Measurements from ENCODE around the gene RNFT2.

RNFT2 gene

GRCh38 chr12:116799955-116800354 lies 61.8 kb downstream of the RNFT2 start:
- DNase-seq, result no peak

GRCh38 chr12:116800918-116801317 lies 62.8 kb downstream of the RNFT2 start:
- no peak for DNase-seq

DNA sequence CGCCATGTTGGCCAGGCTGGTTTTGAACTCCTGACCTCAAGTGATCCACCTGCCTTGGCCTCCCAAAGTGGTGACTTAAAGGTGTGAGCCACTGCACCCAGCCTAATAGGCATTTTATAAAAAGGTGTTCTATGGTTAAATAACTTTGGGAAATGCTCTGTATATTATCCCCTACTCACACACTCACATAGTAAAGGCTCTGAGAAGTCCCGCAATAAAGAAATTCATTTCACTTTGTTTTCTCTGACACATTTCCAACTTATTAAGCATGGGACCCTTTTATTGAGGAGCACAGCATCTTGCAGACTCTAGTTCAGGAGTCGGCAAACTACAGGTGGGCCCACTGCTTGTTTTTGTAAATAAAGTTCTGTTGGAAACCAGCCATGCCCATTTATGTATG lies 63.9 kb downstream of the RNFT2 start:
- no peak for DNase-seq

DNA sequence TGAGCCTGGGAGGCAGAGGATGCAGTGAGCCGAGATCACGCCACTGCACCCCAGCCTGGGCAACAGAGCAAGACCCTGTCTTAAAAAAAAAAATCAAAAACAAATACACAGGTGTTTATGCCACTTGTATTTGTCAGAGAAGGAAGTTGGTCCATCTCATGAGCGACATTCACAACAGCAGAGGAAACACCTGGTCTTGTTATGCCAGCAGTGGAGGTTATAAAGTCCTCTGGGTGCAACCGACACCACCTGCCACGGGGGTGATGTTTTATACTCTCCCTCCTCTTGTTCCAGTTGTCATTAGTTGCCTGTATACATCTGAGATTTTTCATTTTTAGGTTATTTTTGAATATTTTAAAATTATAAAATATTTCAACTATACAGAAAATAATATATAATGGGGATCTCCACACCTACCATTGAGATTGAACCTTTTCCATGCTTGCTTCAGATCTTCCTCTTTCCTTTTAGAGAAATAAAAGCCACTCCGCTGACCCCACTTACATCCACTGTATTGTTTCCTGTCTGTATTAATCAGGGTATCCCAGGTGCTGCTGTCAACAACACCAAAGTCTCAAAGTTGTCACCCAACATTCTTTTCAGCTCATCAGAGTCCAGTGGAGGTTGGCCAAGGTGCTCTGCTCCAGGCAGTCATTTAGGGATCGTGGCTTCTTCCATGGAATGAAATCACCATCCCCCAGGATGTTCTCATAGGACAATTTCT lies 65.1 kb downstream of the RNFT2 start:
- peak; percentile 79 for DNase-seq

GRCh38 chr12:116804051-116804450 lies 65.9 kb downstream of the RNFT2 start:
- DNase-seq, result no peak

DNA sequence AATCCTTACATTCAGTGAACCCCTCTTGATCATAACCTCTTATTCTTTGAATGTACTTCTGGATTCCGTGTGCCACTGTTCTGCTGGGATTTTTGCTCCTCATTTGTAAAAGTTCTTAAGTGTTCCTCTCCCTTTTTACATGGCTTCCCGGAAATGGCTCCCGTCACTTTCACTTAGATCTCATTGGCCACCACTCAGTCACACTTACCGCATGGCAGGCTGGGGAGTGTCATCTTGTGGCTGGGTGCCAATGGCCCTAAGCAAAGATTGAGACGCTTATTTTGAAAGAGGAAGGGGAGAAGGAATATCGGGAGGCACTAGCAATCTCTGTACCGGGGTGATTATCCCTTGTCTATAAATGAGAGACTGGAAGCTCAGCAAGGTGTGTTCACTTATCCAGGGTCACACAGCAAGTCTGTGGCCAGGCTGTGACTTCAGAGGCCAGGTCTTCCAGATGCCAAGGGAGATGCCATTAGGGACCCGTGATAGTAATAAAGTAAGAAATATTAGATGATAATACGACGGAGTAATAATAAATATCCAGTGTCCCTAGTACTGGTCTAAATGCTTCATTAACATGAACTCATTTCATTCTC lies 68.8 kb downstream of the RNFT2 start:
- no peak for DNase-seq

GRCh38 chr12:116807546-116807945 lies 69.4 kb downstream of the RNFT2 start:
- no peak for DNase-seq

GRCh38 chr12:116808113-116809105 lies 70.3 kb downstream of the RNFT2 start:
- DNase-seq, result no peak

GRCh38 chr12:116812238-116812637 lies 74.1 kb downstream of the RNFT2 start:
- DNase-seq, result no peak

DNA sequence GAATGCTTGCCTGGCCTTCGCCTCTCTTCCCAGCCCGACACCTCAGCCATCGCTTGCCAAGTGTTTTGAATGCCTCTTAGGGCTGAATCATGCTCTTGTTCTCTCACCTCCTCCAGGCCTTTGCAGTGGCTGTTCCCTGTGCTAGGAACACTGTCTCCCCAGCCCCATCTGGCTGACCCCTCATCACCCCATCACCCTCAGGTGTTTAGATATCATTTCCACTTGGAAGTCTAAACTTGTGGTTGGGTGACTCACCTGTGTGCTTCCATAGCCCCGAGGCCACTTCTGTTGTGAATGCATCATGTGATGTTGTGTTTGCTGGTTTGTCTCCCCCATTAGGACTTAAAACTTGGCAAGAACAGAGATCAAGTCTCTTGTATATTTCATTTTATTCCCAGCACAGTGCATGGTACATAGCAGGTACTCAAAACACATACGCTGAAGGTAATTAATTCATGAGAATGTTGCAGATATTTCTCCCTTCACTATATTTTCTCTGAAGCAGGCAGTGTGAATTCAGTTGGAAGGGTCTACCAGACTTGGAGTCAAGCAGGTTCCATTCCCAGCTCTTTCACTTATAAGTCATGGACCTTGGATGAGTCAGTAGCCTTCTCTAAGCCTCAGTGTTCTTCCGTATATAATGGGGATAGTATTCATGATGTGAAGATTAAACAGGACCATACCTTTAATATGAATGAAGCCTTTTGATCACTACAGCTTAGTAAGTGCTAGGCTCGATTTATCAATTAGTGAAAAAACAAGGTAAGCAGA lies 75.3 kb downstream of the RNFT2 start:
- peak; percentile 45 for DNase-seq

DNA sequence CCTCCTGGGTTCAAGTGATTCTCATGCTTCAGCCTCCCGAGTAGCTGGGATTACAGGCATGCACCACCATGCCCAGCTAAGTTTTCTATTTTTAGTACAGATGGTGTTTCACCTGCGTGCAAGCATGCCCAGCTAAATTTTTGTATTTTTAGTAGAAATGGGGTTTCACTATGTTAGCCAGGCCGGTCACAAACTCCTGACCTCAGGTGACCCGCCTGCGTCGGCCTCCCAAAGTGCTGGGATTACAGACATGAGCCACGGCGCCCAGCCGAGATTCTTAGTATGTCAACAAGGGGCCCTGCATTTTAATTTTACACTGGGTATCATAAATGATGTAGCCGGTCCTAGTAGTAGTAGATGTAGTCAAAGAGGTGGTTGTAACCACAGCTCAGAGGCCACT lies 76.7 kb downstream of the RNFT2 start:
- DNase-seq, result peak; percentile 57

DNA sequence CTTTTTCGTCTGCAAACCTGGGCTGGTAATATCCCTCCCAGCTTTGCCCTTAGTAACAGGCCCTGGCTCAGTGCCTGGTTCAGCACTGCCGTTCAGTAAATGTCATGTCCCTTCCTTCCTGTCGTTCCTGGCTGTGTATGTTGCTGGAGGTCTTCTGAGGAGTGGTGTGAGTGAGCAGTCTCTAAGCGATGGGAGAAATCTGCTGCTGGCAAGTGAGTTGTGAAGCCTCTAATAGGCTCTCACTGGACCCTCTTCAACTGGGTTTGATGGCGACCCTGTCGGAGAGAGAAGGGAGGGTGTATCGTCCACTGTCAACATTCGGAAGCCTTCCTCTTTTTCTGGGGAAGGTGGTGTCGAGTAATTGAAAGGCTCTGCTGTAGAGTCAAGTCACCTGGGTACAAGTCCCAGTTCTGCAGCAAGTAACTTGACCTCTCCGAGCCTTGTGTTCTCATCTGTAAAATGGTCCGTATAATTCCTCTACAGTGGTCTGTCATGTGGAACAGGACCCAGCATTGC lies 80.3 kb downstream of the RNFT2 start:
- DNase-seq, result peak; percentile 65

- peak; percentile 93 for DNase-seq
Observed at GRCh38 chr12:116818948-116819832, 81.1 kb downstream of the RNFT2 start.

DNA sequence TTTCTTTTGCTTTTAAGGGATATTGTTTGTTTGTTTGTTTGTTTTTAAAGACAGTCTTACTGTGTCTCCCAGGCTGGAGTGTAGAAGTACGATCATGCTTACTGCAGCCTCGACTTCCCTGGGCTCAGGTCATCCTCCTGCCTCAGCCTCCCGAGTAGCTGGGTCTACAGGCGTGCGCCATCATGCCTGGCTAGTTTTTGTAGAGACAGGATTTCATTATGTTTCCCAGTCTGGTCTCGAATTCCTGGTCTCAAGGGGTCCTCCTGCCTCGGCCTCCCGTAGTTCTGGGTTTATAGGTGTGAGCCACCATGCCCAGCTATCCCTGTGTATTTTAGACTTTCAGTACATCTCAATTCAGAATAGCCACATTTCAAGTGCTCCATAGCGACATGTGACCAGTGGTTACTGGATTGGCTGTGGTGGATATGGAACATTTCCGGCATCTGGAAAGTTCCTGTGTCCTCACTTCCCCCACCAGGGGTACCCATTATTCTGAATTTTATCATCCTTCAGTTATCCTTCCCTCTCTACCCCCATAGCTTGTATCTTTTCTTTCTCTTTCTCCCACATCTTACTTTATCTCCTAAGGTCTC lies 82.0 kb downstream of the RNFT2 start:
- DNase-seq, result no peak

DNA sequence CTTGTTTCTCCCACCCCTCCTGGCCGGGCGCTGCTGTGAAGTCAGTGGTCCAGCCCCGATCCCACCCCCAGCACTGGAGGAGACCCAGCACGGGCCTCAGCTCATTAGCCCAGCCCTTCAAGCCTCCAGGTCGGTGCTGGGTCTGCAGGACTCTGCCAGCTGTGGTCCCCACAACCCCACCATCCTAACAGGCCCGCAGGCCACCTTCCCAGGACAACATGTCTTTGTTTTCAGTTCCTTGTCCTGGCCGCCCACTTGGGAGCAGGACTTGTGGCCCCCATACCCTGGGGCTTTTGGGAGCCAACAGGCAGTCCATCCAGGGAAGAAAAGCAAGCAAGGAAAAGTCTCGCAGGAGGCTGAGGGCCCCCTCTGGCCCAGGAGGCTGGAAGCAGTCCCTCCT lies 83.2 kb downstream of the RNFT2 start:
- no peak for DNase-seq

- no peak for DNase-seq
Observed at GRCh38 chr12:116827432-116827831, 89.3 kb downstream of the RNFT2 start.

DNA sequence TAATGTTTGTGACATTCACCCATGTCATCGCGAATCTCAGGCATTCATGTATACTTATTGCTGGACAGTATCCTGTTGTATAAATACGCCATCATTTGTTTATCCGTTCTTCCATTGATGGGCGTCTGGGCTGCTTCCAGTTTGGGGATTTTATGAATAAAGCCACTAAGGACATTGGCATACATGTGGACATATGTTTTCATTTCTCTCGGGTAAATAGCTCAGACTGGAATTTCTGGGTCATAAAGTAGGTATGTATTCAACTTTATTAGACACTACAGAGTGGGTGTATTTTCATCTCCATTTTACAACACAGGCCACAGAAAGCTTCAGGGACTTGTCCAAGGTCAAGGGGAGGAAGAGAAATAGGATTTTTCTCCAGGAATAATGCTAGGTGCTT lies 94.2 kb downstream of the RNFT2 start:
- DNase-seq, result no peak

DNA sequence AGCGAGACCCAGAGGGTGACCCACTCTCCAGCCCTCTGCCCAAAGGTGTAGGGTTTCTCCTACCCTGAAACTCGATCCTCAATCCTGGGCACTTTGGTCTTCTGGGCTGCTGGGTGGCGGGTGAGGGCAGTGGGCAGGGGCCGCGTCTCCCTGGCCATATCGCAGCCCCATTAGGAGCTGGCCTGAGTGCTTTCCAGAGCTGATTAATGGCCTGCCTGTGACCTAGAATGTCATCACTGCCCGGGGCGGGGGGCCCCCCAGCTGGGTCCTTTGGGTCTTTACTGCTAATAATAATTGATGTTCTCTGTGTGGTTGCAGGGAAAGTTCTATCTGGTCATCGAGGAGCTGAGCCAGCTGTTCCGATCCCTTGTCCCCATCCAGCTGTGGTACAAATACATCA lies 95.4 kb downstream of the RNFT2 start:
- DNase-seq, result no peak

- no peak for DNase-seq
Observed at GRCh38 chr12:116835484-116835883, 97.4 kb downstream of the RNFT2 start.

DNA sequence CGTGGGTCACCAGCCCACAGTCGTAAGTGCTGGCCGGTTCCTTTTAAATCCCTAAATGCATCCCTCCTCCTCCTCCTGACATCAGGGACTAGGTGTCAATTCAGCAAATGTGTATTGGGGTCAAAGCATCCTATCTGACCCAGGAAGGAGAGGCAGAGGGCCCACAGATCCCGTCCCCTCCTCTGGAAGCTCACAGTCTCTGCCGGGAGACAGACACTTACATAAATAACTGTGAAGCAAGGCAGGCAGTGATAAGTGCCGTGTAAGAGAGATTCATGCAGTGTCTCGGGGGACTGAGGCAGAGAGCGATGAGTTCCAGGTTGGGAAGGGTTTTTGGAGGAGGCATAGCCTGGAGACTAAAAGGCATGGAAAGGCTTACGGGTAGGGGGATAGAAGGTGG lies 99.0 kb downstream of the RNFT2 start:
- no peak for DNase-seq

DNA sequence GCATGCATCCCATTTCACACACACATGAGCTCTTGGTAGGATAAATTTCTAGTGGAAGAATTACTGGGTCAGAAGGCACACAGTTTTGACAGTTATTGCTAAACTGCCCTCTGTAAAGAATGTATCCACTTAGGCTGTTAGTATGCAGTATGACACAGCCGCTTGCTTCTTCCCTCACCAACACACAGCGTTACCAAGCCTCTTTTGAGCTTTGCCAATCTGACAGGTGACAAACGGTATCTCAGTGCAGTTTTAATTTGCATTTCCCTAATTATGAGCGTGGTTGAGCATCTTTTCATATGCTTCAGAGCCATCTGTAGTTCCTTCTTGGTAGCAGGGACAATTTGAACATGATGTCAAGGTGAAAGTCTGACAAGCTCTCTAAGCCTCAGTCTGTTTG lies 100.2 kb downstream of the RNFT2 start:
- DNase-seq, result no peak

Data from RPMI8226 (cell line).